ENCODE data around the gene BAZ1B. TPM values are rescaled to one million over a fixed set of nuclear protein-coding genes. Genes with fewer than 3 reads are reported as not detected.
"Not testable (repeated sequence)": the region's sequence is repeated elsewhere in the genome, so short reads cannot be mapped to it uniquely, and the experiment has no call there.

Gene BAZ1B
- total RNA-seq, 2 donors from 2014 or later: 28.3 to 32.3 TPM

DNA sequence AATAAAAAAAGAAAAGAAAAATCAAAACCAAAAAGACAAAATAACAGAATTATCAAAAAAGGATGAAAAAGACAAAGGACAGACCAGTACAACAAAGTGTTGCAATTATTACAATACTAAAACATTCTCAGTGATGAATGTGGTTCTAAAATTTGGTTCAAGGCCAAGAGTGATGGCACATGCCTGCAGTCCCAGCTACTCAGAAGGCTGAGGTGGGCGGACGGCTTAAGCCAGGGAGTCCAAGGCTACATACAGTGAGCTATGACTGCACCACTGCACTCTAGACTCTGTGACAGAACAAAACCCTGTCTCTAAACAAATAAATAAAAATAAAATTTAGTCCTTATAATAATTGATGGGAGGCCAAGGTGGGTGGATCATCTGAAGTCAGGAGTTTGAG, 14.5 kb downstream of the BAZ1B start:
- intact Hi-C loops (cut with DNase I): no loop called here
- H3K27ac ChIP-seq: no peak overlapping the region
- no peaks in the 10 kb centered on the region for H3K27me3 ChIP-seq
- peaks cover 7% of the 10 kb centered on the region for H3K4me1 ChIP-seq
- TF ChIP-seq, protein P1, sequence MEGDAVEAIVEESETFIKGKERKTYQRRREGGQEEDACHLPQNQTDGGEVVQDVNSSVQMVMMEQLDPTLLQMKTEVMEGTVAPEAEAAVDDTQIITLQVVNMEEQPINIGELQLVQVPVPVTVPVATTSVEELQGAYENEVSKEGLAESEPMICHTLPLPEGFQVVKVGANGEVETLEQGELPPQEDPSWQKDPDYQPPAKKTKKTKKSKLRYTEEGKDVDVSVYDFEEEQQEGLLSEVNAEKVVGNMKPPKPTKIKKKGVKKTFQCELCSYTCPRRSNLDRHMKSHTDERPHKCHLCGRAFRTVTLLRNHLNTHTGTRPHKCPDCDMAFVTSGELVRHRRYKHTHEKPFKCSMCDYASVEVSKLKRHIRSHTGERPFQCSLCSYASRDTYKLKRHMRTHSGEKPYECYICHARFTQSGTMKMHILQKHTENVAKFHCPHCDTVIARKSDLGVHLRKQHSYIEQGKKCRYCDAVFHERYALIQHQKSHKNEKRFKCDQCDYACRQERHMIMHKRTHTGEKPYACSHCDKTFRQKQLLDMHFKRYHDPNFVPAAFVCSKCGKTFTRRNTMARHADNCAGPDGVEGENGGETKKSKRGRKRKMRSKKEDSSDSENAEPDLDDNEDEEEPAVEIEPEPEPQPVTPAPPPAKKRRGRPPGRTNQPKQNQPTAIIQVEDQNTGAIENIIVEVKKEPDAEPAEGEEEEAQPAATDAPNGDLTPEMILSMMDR (IDR thresholded peaks at IDR 0.05): no peak
- no peak for TF ChIP-seq POLR2A (IDR thresholded peaks at IDR 0.05)
- no peaks in the 10 kb centered on the region for H3K9me3 ChIP-seq
- H3K4me3 ChIP-seq: no peak overlapping the region
- DNase-seq: no peak
- 93 to 100% methylated on average over 2 of the region's 2 CpGs for WGBS, 2 donors
- no peak for ATAC-seq
- H3K36me3 ChIP-seq (replicated peaks in 1 of 2; ENCODE audit: insufficient read depth in 1 of 2, low read depth in 2 of 2): peaks cover 12 to 38% of the 10 kb centered on the region in 2 donors

DNA sequence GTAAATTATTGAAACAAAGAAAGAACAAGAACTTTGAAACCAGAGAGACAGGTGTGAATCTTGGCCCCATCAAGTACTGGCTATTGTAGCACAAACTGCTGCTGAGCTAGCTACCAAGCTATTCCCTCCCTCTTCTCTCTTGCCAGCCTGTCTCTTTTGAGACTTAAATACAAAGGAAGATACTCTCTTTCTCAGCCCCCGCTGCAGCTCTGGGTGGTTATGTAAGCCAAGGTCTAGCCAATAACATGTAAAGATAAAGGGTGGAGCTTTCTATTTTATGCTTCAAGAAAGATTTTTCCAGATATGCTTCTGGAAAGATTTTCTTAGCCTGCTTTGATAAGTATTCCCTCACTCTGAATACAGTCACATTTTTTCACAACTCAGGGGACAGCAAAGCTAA, 17.2 kb downstream of the BAZ1B start:
- Histone ChIP-seq H3K36me3 (replicated peaks in 1 of 2; ENCODE audit: insufficient read depth in 1 of 2, low read depth in 2 of 2) (peaks cover 13 to 43% of the 10 kb centered on the region in 2 donors), H3K27ac (no peak overlapping the region), H3K4me3 (no peak overlapping the region), H3K4me1 (no peaks in the 10 kb centered on the region), H3K27me3 (no peaks in the 10 kb centered on the region), H3K9me3 (no peaks in the 10 kb centered on the region)
- no peak for DNase-seq
- ATAC-seq: no peak
- TF ChIP-seq, protein P1 (IDR thresholded peaks at IDR 0.05): no peak
- TF ChIP-seq POLR2A (IDR thresholded peaks at IDR 0.05): no peak
- intact Hi-C loops (cut with DNase I): no loop called here
- WGBS, 2 donors: 83 to 92% methylated on average over 1 of the region's 1 CpG

DNA sequence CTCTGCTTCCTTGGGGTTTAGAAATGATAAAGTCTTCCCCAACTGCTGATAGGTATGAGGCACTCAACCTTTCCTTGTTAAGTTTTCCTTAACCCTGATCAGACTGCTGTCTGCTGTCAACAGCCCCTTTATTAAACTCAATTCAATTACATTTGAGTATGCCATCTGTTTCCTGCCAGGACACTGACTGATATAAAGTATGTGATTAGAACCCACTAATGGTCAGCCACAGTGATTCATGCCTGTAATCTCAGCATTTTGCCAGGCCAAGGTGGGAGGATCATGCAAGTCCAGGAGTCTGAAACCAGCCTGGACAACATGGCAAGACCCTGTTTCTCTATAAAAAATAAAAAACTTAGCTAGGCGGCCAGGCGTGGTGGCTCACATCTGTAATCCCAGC, 18.1 kb downstream of the BAZ1B start:
- ATAC-seq (no peak), DNase-seq (no peak)
- peaks cover 13 to 45% of the 10 kb centered on the region in 2 donors for H3K36me3 ChIP-seq (replicated peaks in 1 of 2; ENCODE audit: insufficient read depth in 1 of 2, low read depth in 2 of 2)
- H3K27ac ChIP-seq: no peak overlapping the region
- no peaks in the 10 kb centered on the region for H3K9me3 ChIP-seq
- TF ChIP-seq, protein P1 (IDR thresholded peaks at IDR 0.05): no peak
- no peak for TF ChIP-seq POLR2A (IDR thresholded peaks at IDR 0.05)
- no peaks in the 10 kb centered on the region for H3K4me1 ChIP-seq
- H3K27me3 ChIP-seq: no peaks in the 10 kb centered on the region
- H3K4me3 ChIP-seq: no peak overlapping the region
- WGBS, 2 donors: 91 to 100% methylated on average over 2 of the region's 2 CpGs
- intact Hi-C loops (cut with DNase I): no loop called here

DNA sequence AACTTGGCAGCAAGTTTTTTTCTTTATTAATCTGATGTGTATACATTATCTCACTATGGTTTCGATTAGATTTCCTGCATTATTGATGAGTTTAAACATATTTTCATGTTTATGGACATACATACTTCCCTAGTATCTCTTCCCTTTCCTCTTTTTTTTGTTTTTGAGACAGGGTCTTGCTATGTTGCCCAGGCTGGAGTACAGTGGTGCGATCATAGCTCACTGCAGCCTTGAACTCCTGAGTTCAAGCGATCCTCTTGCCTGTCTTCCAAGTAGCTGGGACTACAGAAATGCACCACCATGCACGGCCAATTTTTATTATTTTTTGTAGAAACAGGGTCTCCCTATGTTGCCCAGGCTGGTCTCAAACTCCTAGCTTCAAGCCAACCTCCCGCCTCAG, 18.9 kb downstream of the BAZ1B start:
- intact Hi-C loops (cut with DNase I): no loop called here
- WGBS, 2 donors: 91 to 92% methylated on average over 5 of the region's 5 CpGs
- no peak for TF ChIP-seq POLR2A (IDR thresholded peaks at IDR 0.05)

DNA sequence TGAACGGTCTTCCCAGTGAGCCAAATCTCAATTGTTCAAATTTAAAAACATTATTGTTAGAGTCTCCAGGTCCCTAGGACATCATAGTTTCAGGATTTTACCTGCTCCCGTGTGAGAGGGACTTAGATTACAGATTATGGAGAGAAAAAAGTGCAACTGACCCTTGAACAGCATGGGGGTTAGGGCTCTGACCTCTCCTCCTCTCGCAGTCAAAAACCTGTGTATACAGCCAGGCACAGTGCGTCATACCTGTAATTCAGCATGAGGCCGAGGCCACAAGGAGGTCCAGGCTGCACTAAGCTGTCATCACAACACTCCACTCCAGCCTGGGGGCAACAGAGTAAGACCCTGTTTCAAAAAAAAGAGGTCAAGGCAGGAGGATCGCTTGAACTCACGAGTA, 25.5 kb downstream of the BAZ1B start:
- DNase-seq (no peak), ATAC-seq (no peak)
- 87 to 92% methylated on average over 6 to 7 of the region's 7 CpGs for WGBS, 2 donors
- H3K27me3 ChIP-seq: no peaks in the 10 kb centered on the region
- no peak overlapping the region for H3K4me3 ChIP-seq
- no peaks in the 10 kb centered on the region for H3K4me1 ChIP-seq
- no peaks in the 10 kb centered on the region for H3K9me3 ChIP-seq
- H3K36me3 ChIP-seq (replicated peaks in 1 of 2; ENCODE audit: insufficient read depth in 1 of 2, low read depth in 2 of 2): peaks cover 0 to 28% of the 10 kb centered on the region in 2 donors
- TF ChIP-seq POLR2A (IDR thresholded peaks at IDR 0.05): no peak
- TF ChIP-seq, protein P1 (IDR thresholded peaks at IDR 0.05): no peak
- H3K27ac ChIP-seq: no peak overlapping the region
- intact Hi-C loops (cut with DNase I): no loop called here

More for the DNA sequence above, 18.9 kb downstream of the BAZ1B start:
- Histone ChIP-seq H3K36me3 (replicated peaks in 1 of 2; ENCODE audit: insufficient read depth in 1 of 2, low read depth in 2 of 2) (peaks cover 13 to 45% of the 10 kb centered on the region in 2 donors), H3K27me3 (no peaks in the 10 kb centered on the region), H3K4me1 (no peaks in the 10 kb centered on the region), H3K27ac (no peak overlapping the region), H3K9me3 (no peaks in the 10 kb centered on the region), H3K4me3 (no peak overlapping the region)
- ATAC-seq: no peak
- no peak for DNase-seq

DNA sequence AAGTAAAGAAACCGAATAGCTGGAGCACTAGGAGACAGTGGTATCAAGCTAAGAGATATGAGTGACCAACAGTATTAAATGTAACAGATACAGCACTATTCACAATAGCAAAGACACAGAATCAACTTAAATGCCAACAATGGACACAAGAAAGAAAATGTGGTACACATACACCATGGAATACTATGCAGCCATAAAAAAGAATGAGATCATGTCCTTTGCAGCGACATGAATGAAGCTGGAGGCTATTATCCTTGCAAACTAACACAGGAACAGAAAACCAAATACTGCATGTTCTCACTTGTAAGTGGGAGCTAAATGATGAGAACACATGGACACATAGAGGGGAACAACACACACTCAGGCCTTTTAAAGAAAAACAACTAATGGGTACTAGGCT, 26.6 kb downstream of the BAZ1B start:
- H3K36me3 ChIP-seq (replicated peaks in 1 of 2; ENCODE audit: insufficient read depth in 1 of 2, low read depth in 2 of 2): peaks cover 0 to 27% of the 10 kb centered on the region in 2 donors
- intact Hi-C loops (cut with DNase I); H3K9me3 ChIP-seq; H3K4me3 ChIP-seq; H3K27ac ChIP-seq; ATAC-seq; DNase-seq; H3K4me1 ChIP-seq; H3K27me3 ChIP-seq: not testable (repeated sequence)
- 96 to 98% methylated on average over 2 of the region's 2 CpGs for WGBS, 2 donors

All from body of pancreas (tissue), 4 donors.